Skeletal muscle satellite cell (primary cell): ENCODE data around the gene PTPN12.

ENCODE experiments used
- H3K27me3 ChIP-seq: 2 replicates; pipeline ENCODE4 v1.7.0; 2013; ENCODE audit warnings: low read length; ENCODE audit not compliant: control insufficient read depth, insufficient read depth
- H3K36me3 ChIP-seq: 2 replicates; pipeline ENCODE4 v1.7.0; 2013; ENCODE audit warnings: mild to moderate bottlenecking, control low read depth, low read length; ENCODE audit not compliant: insufficient read depth
- H3K4me1 ChIP-seq: 2 replicates; pipeline ENCODE4 v1.7.0; 2013; ENCODE audit warnings: low read length; ENCODE audit not compliant: control insufficient read depth, insufficient read depth
- H3K4me2 ChIP-seq: 2 replicates; pipeline ENCODE4 v1.7.0; 2013; ENCODE audit warnings: mild to moderate bottlenecking, low read length
- H3K4me3 ChIP-seq: 2 replicates; pipeline ENCODE4 v1.7.0; 2013; ENCODE audit warnings: low read length
- H3K9ac ChIP-seq: 2 replicates; pipeline ENCODE4 v1.7.0; 2013; ENCODE audit warnings: mild to moderate bottlenecking, low read depth, low read length, moderate library complexity
- H3K9me3 ChIP-seq: replicated peaks from 2 replicates; pipeline ENCODE4 v1.7.0; 2013; ENCODE audit warnings: mild to moderate bottlenecking, control low read depth, low read length

PTPN12 gene

GRCh38 chr7:77580762-77581350, 43.8 kb downstream of the PTPN12 start:
- Histone ChIP-seq H3K4me3 (no peak overlapping the region), H3K36me3 (peaks cover 63% of the 10 kb centered on the region), H3K9ac (no peak overlapping the region), H3K9me3 (no peaks in the 10 kb centered on the region), H3K4me1 (peaks cover 25% of the 10 kb centered on the region), H3K4me2 (no peak overlapping the region), H3K27me3 (no peaks in the 10 kb centered on the region)

GRCh38 chr7:77587272-77587671, 50.2 kb downstream of the PTPN12 start:
- Histone ChIP-seq H3K4me3 (no peak overlapping the region), H3K9ac (no peak overlapping the region), H3K4me1 (peaks cover 10% of the 10 kb centered on the region), H3K27me3 (no peaks in the 10 kb centered on the region), H3K9me3 (no peaks in the 10 kb centered on the region), H3K36me3 (peaks cover 74% of the 10 kb centered on the region), H3K4me2 (no peak overlapping the region)

GRCh38 chr7:77600952-77601351, 63.9 kb downstream of the PTPN12 start:
- Histone ChIP-seq H3K9me3 (no peaks in the 10 kb centered on the region), H3K4me3 (no peak overlapping the region), H3K4me1 (no peaks in the 10 kb centered on the region), H3K27me3 (no peaks in the 10 kb centered on the region), H3K36me3 (peaks cover 69% of the 10 kb centered on the region), H3K9ac (no peak overlapping the region), H3K4me2 (no peak overlapping the region)

GRCh38 chr7:77606562-77606961, 69.5 kb downstream of the PTPN12 start:
- Histone ChIP-seq H3K9ac (no peak overlapping the region), H3K4me2 (no peak overlapping the region), H3K4me3 (no peak overlapping the region), H3K27me3 (no peaks in the 10 kb centered on the region), H3K4me1 (peaks cover 9% of the 10 kb centered on the region), H3K36me3 (peaks cover 71% of the 10 kb centered on the region), H3K9me3 (no peaks in the 10 kb centered on the region)

- H3K9ac ChIP-seq = no peak overlapping the region
- H3K4me3 ChIP-seq = no peak overlapping the region
- H3K9me3 ChIP-seq = no peaks in the 10 kb centered on the region
- H3K36me3 ChIP-seq = peaks cover 89% of the 10 kb centered on the region
- peaks cover 7% of the 10 kb centered on the region for H3K4me1 ChIP-seq
- H3K27me3 ChIP-seq = no peaks in the 10 kb centered on the region
- H3K4me2 ChIP-seq = no peak overlapping the region
Observed at GRCh38 chr7:77619314-77619713, 82.2 kb downstream of the PTPN12 start.

GRCh38 chr7:77626586-77627308, 89.7 kb downstream of the PTPN12 start:
- Histone ChIP-seq H3K4me3 (no peak overlapping the region), H3K27me3 (no peaks in the 10 kb centered on the region), H3K9ac (no peak overlapping the region), H3K9me3 (no peaks in the 10 kb centered on the region), H3K4me2 (no peak overlapping the region), H3K4me1 (no peaks in the 10 kb centered on the region), H3K36me3 (peaks cover 83% of the 10 kb centered on the region)

- no peaks in the 10 kb centered on the region for H3K27me3 ChIP-seq
- H3K4me1 ChIP-seq = no peaks in the 10 kb centered on the region
- H3K4me3 ChIP-seq = no peak overlapping the region
- H3K9ac ChIP-seq = no peak overlapping the region
- no peaks in the 10 kb centered on the region for H3K9me3 ChIP-seq
- no peak overlapping the region for H3K4me2 ChIP-seq
- peaks cover 83% of the 10 kb centered on the region for H3K36me3 ChIP-seq
Observed at GRCh38 chr7:77627309-77627676, 90.2 kb downstream of the PTPN12 start.

- H3K27me3 ChIP-seq = no peaks in the 10 kb centered on the region
- H3K9ac ChIP-seq = no peak overlapping the region
- H3K9me3 ChIP-seq = no peaks in the 10 kb centered on the region
- H3K4me2 ChIP-seq = no peak overlapping the region
- no peak overlapping the region for H3K4me3 ChIP-seq
- peaks cover 83% of the 10 kb centered on the region for H3K36me3 ChIP-seq
- H3K4me1 ChIP-seq = no peaks in the 10 kb centered on the region
Observed at GRCh38 chr7:77629797-77630196, 92.7 kb downstream of the PTPN12 start.

- no peak overlapping the region for H3K9ac ChIP-seq
- H3K4me2 ChIP-seq = no peak overlapping the region
- no peak overlapping the region for H3K4me3 ChIP-seq
- no peaks in the 10 kb centered on the region for H3K4me1 ChIP-seq
- H3K9me3 ChIP-seq = no peaks in the 10 kb centered on the region
- H3K27me3 ChIP-seq = no peaks in the 10 kb centered on the region
- H3K36me3 ChIP-seq = peaks cover 85% of the 10 kb centered on the region
Observed at GRCh38 chr7:77631820-77632219, 94.7 kb downstream of the PTPN12 start.

- Histone ChIP-seq H3K36me3 (peaks cover 64% of the 10 kb centered on the region), H3K9me3 (no peaks in the 10 kb centered on the region), H3K4me1 (peaks cover 11% of the 10 kb centered on the region), H3K4me2 (no peak overlapping the region), H3K9ac (no peak overlapping the region), H3K27me3 (no peaks in the 10 kb centered on the region), H3K4me3 (no peak overlapping the region)
Observed at GRCh38 chr7:77644774-77645173, 107.7 kb downstream of the PTPN12 start.

GRCh38 chr7:77648742-77649338, 111.7 kb downstream of the PTPN12 start:
- peaks cover 43% of the 10 kb centered on the region for H3K36me3 ChIP-seq
- H3K9me3 ChIP-seq = no peaks in the 10 kb centered on the region
- H3K9ac ChIP-seq = no peak overlapping the region
- H3K4me1 ChIP-seq = peaks cover 18% of the 10 kb centered on the region
- H3K4me2 ChIP-seq = peak overlapping the region; percentile 22
- no peaks in the 10 kb centered on the region for H3K27me3 ChIP-seq
- H3K4me3 ChIP-seq = no peak overlapping the region
